Activated T-helper 1 cell treated with anti-CD3 and anti-CD28 coated beads, Interleukin-12 subunit alpha, Interleukin-12 subunit beta, Interleukin-2, Interleukin-4 antibody, amounts not matched to agents 30 ng/mL and 10 ng/mL and 1 ng/mL, durations not matched to agents 14 hours and 24 hours and 36 hours (primary cell): ENCODE data around the gene FAM174C. TPM values are rescaled to one million over a fixed set of nuclear protein-coding genes. Genes with fewer than 3 reads are reported as not detected.

Source experiments
- DNase-seq: peaks from one replicate; pipeline ENCODE4 v3.0.0; 2021; ENCODE audit warnings: low spot score
- H3K27ac Mint-ChIP-seq: one replicate; pipeline ENCODE4 v1.8.0; 2021; ENCODE audit warnings: mild to moderate bottlenecking, mixed read lengths
- H3K27me3 Mint-ChIP-seq: one replicate; pipeline ENCODE4 v1.8.0; 2022; ENCODE audit warnings: mild to moderate bottlenecking, moderate library complexity, mixed read lengths; ENCODE audit not compliant: insufficient read depth
- H3K36me3 Mint-ChIP-seq: one replicate; pipeline ENCODE4 v1.8.0; 2021; ENCODE audit warnings: low read depth, mixed read lengths
- H3K4me1 Mint-ChIP-seq: one replicate; pipeline ENCODE4 v1.8.0; 2021; ENCODE audit warnings: low read depth, mixed read lengths
- H3K4me3 Mint-ChIP-seq: one replicate; pipeline ENCODE4 v1.8.0; 2021; ENCODE audit warnings: mild to moderate bottlenecking, moderate library complexity, mixed read lengths
- H3K9me3 Mint-ChIP-seq: one replicate; pipeline ENCODE4 v1.8.0; 2021; ENCODE audit warnings: mixed read lengths
- intact Hi-C: fragments of 100-400 bp; cut with micrococcal nuclease; formaldehyde crosslinking; loops from one replicate; pipeline ENCODE4 v1.15.1; 2024
- total RNA-seq: library from RNA; stranded (reverse); gene quantifications from 2 replicates; pipeline ENCODE4 v1.2.3, GENCODE V29; 2022

Gene FAM174C
- total RNA-seq, 1 donor from 2014 or later, result 119 TPM

DNA sequence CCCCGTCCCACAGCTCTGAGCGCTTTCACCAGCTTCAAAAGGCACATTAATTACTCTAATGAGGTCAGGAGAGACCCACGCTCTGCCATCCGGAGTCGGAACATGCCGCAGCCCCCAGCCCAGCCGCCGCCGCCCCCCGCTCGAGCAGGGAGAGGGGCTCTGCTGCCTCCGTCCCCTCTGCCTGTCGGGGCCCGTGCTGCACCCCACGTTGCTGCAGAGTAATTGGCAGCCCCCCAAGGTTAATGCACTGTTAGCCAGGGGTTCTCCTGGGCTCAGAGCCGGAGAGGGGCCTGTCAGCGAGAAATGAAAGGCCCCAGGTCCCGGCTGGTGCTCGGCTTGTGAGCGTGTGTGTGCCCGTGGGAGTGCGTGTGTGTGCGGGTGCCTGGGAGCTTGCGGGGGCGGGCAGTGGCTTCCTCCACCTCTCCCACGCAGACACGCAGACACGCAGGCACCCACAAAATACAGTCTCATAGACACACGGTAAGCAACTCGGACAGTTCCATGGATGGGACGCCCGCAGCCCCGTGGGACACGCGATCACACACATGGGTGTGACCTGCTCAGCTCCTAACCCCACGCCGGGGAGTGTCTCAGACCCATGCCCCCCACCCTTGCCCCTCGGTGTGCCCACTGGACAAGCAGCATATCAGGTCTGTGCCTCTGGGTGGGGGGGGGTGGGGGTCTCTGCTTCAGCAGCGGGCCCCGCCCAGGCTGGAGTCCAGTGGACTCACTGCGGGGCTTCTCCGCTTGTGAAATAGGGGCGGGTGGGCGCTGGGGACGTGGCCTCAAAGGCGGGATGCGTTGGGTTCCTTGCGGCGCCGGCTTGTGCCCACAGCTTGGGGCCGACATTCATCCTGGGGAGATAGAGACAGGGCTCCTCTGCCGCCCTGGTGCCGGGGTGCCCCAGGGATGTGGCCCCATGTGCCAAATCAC, 5.6 kb downstream of the FAM174C start:
- Mint-ChIP-seq H3K27ac (peak overlapping the region; percentile 48), H3K9me3 (no peaks in the 10 kb centered on the region), H3K27me3 (peaks cover 12% of the 10 kb centered on the region)

GRCh38 chr19:1281569-1282287, 6.4 kb downstream of the FAM174C start:
- DNase-seq, result no peak
- Mint-ChIP-seq H3K4me1 (peaks cover 3% of the 10 kb centered on the region), H3K36me3 (peaks cover 17% of the 10 kb centered on the region), H3K27ac (peak overlapping the region; percentile 18), H3K4me3 (no peak overlapping the region), H3K27me3 (peaks cover 15% of the 10 kb centered on the region), H3K9me3 (no peaks in the 10 kb centered on the region)
- intact Hi-C loops, result no loop called here

More for the DNA sequence above, 5.6 kb downstream of the FAM174C start:
- Mint-ChIP-seq H3K36me3 (peaks cover 20% of the 10 kb centered on the region), H3K4me3 (no peak overlapping the region), H3K4me1 (peaks cover 6% of the 10 kb centered on the region)
- no peak for DNase-seq
- intact Hi-C loops, result no loop called here

- intact Hi-C loops, result no loop called here
- Mint-ChIP-seq H3K4me3 (no peak overlapping the region), H3K4me1 (no peaks in the 10 kb centered on the region), H3K27me3 (peaks cover 16% of the 10 kb centered on the region), H3K36me3 (peaks cover 13% of the 10 kb centered on the region), H3K27ac (no peak overlapping the region), H3K9me3 (no peaks in the 10 kb centered on the region)
- DNase-seq, result no peak
These were observed 7.4 kb downstream of the FAM174C start for GRCh38 chr19:1282588-1283206.

GRCh38 chr19:1283207-1283916, 8.0 kb downstream of the FAM174C start:
- H3K4me3 Mint-ChIP-seq, result no peak overlapping the region
- peaks cover 16% of the 10 kb centered on the region for H3K27me3 Mint-ChIP-seq
- H3K36me3 Mint-ChIP-seq, result peaks cover 9% of the 10 kb centered on the region
- H3K9me3 Mint-ChIP-seq, result no peaks in the 10 kb centered on the region
- H3K4me1 Mint-ChIP-seq, result no peaks in the 10 kb centered on the region
- intact Hi-C loops, result no loop called here
- no peak overlapping the region for H3K27ac Mint-ChIP-seq
- no peak for DNase-seq

DNA sequence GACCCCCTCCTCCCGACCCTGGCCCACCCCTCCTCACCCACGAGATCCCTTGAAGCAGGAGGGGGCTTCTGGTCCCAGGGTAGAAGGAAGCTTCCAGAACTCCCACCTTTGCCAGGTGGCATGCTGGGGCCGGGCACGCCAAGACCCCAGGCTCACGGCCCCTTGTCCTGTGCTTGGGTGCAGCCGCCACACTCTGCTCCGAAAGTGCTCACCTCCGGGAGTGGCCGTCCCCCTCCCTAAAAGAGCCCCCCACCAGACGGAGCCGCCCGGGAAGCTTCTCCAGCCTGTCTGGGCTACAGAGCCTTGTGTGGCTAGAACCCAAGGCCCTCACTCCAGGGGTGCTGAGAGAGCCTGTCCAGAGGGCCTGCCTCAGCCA, 8.6 kb downstream of the FAM174C start:
- no peak for DNase-seq
- intact Hi-C loops, result no loop called here
- no peaks in the 10 kb centered on the region for H3K9me3 Mint-ChIP-seq
- H3K27me3 Mint-ChIP-seq, result peaks cover 17% of the 10 kb centered on the region
- no peak overlapping the region for H3K27ac Mint-ChIP-seq
- peaks cover 9% of the 10 kb centered on the region for H3K36me3 Mint-ChIP-seq
- no peak overlapping the region for H3K4me3 Mint-ChIP-seq
- H3K4me1 Mint-ChIP-seq, result no peaks in the 10 kb centered on the region

DNA sequence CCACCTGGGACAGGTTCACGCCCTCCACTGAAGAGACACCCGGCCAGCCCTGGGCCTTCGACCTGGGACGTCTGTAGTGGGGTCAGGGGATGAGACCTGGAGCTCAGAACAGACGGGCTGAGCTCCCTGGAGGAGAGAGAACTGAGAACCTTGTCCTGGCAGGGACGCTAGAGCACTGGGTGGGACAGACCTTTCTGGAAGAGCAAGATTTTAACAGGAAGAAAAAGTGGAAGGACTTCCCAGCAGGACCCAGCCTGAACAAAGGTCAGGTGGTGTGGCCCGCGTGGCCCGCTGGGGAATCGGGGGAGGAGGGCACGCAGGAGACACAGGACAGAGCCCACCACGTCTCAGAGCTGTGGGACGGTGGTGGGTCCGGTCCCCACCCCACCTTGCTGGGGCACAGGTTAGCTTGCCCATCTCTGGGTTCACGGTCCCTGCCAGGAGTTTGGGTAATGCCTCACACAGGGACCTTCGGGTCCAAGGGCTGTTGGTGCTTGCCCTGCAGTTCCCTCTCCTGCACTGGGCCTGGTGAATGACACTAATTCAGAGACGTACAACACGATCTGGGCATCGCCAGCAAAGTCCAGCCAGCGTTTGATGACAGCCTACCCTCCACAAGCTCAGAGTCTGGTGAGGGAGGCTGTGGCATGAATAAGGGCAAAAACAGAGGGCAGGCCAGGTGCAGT, 9.1 kb downstream of the FAM174C start:
- no peak overlapping the region for H3K27ac Mint-ChIP-seq
- intact Hi-C loops, result no loop called here
- no peaks in the 10 kb centered on the region for H3K9me3 Mint-ChIP-seq
- peaks cover 17% of the 10 kb centered on the region for H3K27me3 Mint-ChIP-seq
- H3K4me3 Mint-ChIP-seq, result peak overlapping the region; percentile 44
- DNase-seq, result no peak
- peaks cover 9% of the 10 kb centered on the region for H3K36me3 Mint-ChIP-seq
- H3K4me1 Mint-ChIP-seq, result no peaks in the 10 kb centered on the region

- peak overlapping the region; percentile 44 for H3K4me3 Mint-ChIP-seq
- H3K27ac Mint-ChIP-seq, result no peak overlapping the region
- H3K36me3 Mint-ChIP-seq, result peaks cover 3% of the 10 kb centered on the region
- H3K4me1 Mint-ChIP-seq, result no peaks in the 10 kb centered on the region
- H3K9me3 Mint-ChIP-seq, result no peaks in the 10 kb centered on the region
- DNase-seq, result no peak
- intact Hi-C loops, result no loop called here
- peaks cover 17% of the 10 kb centered on the region for H3K27me3 Mint-ChIP-seq
These were observed 9.8 kb downstream of the FAM174C start for GRCh38 chr19:1284979-1285736.

DNA sequence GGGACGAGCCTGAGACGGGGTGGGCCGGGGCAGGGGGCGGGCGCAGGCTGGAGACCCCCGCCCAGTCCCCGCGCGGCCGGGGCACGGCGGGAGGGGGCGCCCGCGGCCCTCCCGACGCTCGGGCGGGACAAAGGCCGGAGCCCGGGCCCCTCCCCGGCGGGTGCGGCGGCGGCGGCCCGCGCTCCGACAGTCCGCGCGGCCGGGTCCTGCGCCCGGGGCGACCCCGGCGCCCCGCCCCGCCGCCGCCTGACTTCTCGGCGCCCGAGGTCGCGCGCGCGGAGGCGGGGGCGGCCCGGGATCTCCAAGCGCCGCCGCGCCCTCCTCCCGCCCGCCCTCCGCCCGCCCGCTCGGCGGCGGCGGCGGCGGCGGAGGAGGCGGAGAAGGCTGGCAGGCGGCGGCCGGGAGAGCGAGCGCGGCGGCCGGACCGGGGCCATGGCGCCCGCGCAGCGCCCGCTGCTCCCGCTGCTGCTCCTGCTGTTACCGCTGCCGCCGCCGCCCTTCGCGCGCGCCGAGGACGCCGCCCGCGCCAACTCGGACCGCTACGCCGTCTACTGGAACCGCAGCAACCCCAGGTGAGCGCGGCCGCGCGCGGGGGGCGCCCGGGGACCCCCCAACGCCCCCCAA, 10.5 kb downstream of the FAM174C start, which contains the start of gene EFNA2:
Gene EFNA2 (plus strand): TSS at position 137 of the 624 bp plus-strand sequence. CDS start 296 bp downstream, at position 433.
- H3K4me3 Mint-ChIP-seq, result peak within 1 kb of the TSS; percentile 44
- DNase-seq, result no peak

DNA sequence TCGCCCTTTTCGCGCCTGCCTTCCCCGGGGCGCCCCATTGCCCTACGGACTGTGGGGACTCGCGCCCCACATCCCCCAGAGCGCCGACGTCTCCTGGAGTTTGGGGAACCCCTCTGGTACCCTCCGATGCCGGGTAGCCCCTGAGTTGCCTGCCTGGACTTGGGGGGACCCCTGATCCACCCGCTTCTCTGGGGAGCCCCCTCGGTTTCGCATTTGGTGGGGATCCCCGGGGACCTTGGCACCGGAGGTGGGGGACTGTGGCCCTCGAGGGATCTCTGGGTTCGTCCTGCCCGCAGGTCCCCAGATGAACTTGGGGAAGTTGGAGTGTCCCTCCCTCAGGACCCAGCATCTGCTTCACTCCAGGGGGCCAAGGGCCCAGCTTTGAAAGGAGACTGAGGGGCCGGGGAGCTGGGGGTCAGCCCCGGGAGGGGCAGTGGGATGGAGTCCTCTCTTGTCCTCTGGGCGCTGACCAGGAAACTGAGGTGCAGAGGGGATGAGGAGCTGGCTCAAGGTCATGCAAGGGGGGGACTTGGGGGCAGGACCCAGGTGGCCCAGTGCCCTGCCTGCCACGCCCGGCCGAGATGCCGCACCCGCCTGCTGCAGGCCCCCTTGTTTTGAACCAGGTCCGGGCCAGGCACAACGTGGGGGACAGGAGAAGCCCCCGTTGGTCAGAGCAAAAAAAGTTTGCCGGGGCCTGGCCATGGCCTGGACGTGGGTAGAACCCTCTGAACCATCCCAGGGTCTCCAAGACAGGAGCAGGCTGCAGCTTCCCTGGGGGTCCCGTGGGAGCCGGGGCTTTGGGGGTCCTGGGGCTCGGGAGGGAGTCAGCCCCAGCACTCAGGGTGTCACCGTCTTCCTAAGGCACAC, 11.4 kb downstream of the FAM174C start:
- DNase-seq, result no peak
- Mint-ChIP-seq H3K4me3 (no peak overlapping the region), H3K36me3 (no peaks in the 10 kb centered on the region), H3K27me3 (peaks cover 17% of the 10 kb centered on the region), H3K27ac (no peak overlapping the region), H3K9me3 (no peaks in the 10 kb centered on the region), H3K4me1 (no peaks in the 10 kb centered on the region)
- intact Hi-C loops, result no loop called here

More for the DNA sequence above, 10.5 kb downstream of the FAM174C start, which contains the start of gene EFNA2:
- peaks cover 17% of the 10 kb centered on the region for H3K27me3 Mint-ChIP-seq
- intact Hi-C loops, result no loop called here
- no peaks in the 10 kb centered on the region for H3K4me1 Mint-ChIP-seq
- H3K36me3 Mint-ChIP-seq, result no peaks in the 10 kb centered on the region
- H3K27ac Mint-ChIP-seq, result no peak within 1 kb of the TSS
- no peaks in the 10 kb centered on the region for H3K9me3 Mint-ChIP-seq

- Mint-ChIP-seq H3K9me3 (no peaks in the 10 kb centered on the region), H3K36me3 (no peaks in the 10 kb centered on the region), H3K27me3 (peaks cover 22% of the 10 kb centered on the region), H3K4me1 (no peaks in the 10 kb centered on the region), H3K4me3 (no peak overlapping the region), H3K27ac (no peak overlapping the region)
- intact Hi-C loops, result no loop called here
- DNase-seq, result no peak
These were observed 12.3 kb downstream of the FAM174C start for GRCh38 chr19:1287354-1288225.
